ENCODE data around the gene PASK. TPM values are rescaled to one million over a fixed set of nuclear protein-coding genes. Genes with fewer than 3 reads are reported as not detected.

Gene PASK
- total RNA-seq, 4 donors from 2014 or later = 0.10 to 0.36 (median 0.28) TPM

- H3K27me3 ChIP-seq = no peaks in the 10 kb centered on the region
- in situ Hi-C loops (cut with MboI; ENCODE audit: low sequenced_read_pairs in 4 of 4) (no loop called here), intact Hi-C loops (cut with DNase I; ENCODE audit: low total_unique reads) (loop anchor here (10.0 kb wide), 1 partner anchor 404 kb away; no protein-coding TSS in a partner anchor)
- ATAC-seq = no peak
- no peak for DNase-seq
- no peaks in the 10 kb centered on the region for H3K4me1 ChIP-seq
- no peaks in the 10 kb centered on the region for H3K9me3 ChIP-seq
- H3K4me3 ChIP-seq = no peak overlapping the region
- TF ChIP-seq POLR2A (IDR thresholded peaks at IDR 0.05) = no peak
- TF ChIP-seq CTCF (IDR thresholded peaks at IDR 0.05 in 4 of 5, conservative IDR thresholded peaks at IDR 0.05 in 1 of 5) = no peak
- no peak overlapping the region for H3K27ac ChIP-seq
- peaks cover 0 to 16% of the 10 kb centered on the region in 2 donors for H3K36me3 ChIP-seq
Measured at GRCh38 chr2:241081190-241081642, 68.1 kb downstream of the PASK start.

GRCh38 chr2:241080405-241081189, 68.7 kb downstream of the PASK start:
- in situ Hi-C loops (cut with MboI; ENCODE audit: low sequenced_read_pairs in 4 of 4) = no loop called here
- peak; percentile 24 to 48 for ATAC-seq

GRCh38 chr2:241074901-241075540, 74.3 kb downstream of the PASK start:
- ATAC-seq = no peak
- no peak for DNase-seq
- H3K27me3 ChIP-seq = no peaks in the 10 kb centered on the region
- no peak overlapping the region for H3K27ac ChIP-seq
- in situ Hi-C loops (cut with MboI; ENCODE audit: low sequenced_read_pairs in 4 of 4) (no loop called here), intact Hi-C loops (cut with DNase I; ENCODE audit: low total_unique reads) (no loop called here)
- H3K4me3 ChIP-seq = no peak overlapping the region
- H3K36me3 ChIP-seq = peaks cover 0 to 60% of the 10 kb centered on the region in 2 donors
- no peak for TF ChIP-seq POLR2A (IDR thresholded peaks at IDR 0.05)
- no peak for TF ChIP-seq CTCF (IDR thresholded peaks at IDR 0.05 in 4 of 5, conservative IDR thresholded peaks at IDR 0.05 in 1 of 5)
- no peaks in the 10 kb centered on the region for H3K9me3 ChIP-seq
- H3K4me1 ChIP-seq = no peaks in the 10 kb centered on the region

More at GRCh38 chr2:241080405-241081189, 68.7 kb downstream of the PASK start:
- peak overlapping the region in 2 of 4 donors; percentile 2 to 56 for H3K27ac ChIP-seq
- H3K4me1 ChIP-seq = no peaks in the 10 kb centered on the region
- H3K4me3 ChIP-seq = no peak overlapping the region
- intact Hi-C loops (cut with DNase I; ENCODE audit: low total_unique reads) = loop anchor here (10.0 kb wide), 1 partner anchor 404 kb away; no protein-coding TSS in a partner anchor
- no peak for DNase-seq
- H3K27me3 ChIP-seq = no peaks in the 10 kb centered on the region
- no peak for TF ChIP-seq CTCF (IDR thresholded peaks at IDR 0.05 in 4 of 5, conservative IDR thresholded peaks at IDR 0.05 in 1 of 5)
- peak in 1 of 2 donors; percentile 12 for TF ChIP-seq POLR2A (IDR thresholded peaks at IDR 0.05)
- H3K9me3 ChIP-seq = no peaks in the 10 kb centered on the region
- peaks cover 0 to 18% of the 10 kb centered on the region in 2 donors for H3K36me3 ChIP-seq

GRCh38 chr2:241074065-241074818, 75.0 kb downstream of the PASK start:
- intact Hi-C loops (cut with DNase I; ENCODE audit: low total_unique reads) (no loop called here), in situ Hi-C loops (cut with MboI; ENCODE audit: low sequenced_read_pairs in 4 of 4) (no loop called here)
- TF ChIP-seq CTCF (IDR thresholded peaks at IDR 0.05 in 4 of 5, conservative IDR thresholded peaks at IDR 0.05 in 1 of 5) (no peak), POLR2A (IDR thresholded peaks at IDR 0.05) (no peak)
- DNase-seq = no peak
- no peaks in the 10 kb centered on the region for H3K4me1 ChIP-seq
- no peak overlapping the region for H3K4me3 ChIP-seq
- no peaks in the 10 kb centered on the region for H3K27me3 ChIP-seq
- H3K27ac ChIP-seq = no peak overlapping the region
- H3K9me3 ChIP-seq = no peaks in the 10 kb centered on the region
- H3K36me3 ChIP-seq = peaks cover 0 to 68% of the 10 kb centered on the region in 2 donors
- no peak for ATAC-seq

All from gastrocnemius medialis (tissue), 4 donors.